Activated CD8-positive, alpha-beta memory T cell treated with anti-CD3 and anti-CD28 coated beads for 48 hours (primary cell): ENCODE results near the gene RAB44.

Experiments
- DNase-seq, 3 experiments: peaks; one replicate each; pipeline ENCODE4 v3.0.0-alpha.2; 2020; ENCODE audit warnings: low read depth in 2 of 3, low spot score in 2 of 3

RAB44 gene

DNA sequence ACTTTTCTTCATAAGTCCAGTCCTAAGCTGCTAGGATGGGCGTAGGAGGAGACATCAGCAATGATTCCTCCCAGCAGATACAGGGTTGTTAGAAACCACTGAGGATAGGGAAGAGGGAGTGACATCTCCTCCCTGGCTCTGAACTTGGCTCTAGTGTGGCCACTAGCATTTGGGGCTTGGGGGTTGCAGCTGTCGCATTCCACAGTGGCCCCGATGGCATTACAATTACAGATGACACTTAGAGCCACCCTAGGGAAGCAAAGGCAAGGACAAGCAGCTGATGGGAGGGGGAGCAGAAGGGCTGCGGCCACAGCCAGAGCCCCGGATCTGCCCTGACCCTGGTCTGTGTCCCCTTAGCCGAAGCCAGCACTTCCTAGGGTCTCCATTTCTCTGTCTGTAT, 28.6 kb upstream of the RAB44 start:
- no peak for DNase-seq

DNA sequence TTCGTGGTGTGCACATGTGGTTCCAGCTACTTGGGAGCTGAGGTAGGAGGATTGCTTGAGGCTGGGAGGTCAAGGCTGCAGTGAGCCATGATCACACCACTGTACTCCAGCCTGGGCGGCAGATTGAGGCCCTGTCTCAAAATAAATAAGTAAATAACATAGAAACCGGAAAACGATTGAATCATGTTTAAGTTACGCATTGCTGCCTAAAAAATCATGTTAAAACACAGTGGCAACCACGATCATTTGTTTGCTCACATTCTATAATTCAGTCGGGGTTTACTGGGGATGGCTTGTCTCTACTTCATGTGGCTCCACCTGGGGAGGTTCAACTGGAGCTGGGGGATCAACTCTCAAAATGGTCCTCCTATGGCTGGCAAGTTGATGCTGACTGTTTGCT, 27.4 kb upstream of the RAB44 start:
- no peak for DNase-seq

DNA sequence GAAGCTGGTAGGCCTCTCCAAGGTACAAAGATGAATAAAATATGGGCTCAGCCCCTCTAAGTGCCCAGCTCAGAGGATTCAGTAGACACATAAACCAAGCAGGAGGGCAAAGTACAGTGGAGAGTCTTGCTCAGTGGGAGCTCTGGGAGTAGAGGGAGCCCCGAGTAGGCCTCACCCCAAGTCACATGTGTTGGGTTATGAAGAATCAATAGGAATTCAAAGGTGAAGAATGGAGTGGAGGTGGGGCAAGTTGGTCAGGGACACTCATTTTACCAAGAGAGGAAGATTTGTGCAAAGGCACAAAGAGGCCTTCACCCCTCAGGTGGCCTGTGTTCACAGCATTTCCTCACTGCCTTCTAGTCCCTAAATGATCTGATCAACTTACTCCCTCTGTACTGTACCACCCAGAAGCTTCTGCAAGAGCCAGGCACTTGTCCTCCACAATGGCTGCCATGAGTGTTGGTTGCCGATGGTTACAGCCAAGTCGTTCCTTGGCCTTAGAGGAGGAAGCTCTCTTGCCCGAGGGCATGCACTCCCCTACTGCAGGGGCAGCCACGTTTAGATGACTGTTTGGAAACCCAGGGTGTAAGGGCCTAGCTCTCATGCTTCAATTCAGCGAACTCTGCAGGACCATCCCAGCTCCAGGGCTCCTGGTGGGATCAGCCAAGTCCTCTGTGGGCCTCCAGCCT, 25.8 kb upstream of the RAB44 start:
- no peak for DNase-seq

DNA sequence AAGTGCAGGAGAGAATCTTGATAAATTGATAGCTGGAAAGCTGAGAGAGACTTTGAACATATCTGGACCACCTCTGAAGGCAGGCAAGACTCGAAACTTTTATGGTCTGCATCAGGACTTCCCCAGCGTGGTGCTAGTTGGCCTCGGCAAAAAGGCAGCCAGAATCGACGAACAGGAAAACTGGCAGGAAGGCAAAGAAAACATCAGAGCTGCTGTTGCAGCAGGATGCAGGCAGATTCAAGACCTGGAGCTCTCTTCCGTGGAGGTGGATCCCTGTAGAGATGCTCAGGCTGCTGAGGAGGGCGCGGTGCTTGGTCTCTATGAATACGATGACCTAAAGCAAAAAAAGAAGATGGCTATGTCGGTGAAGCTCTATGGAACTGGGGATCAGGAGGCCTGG, 23.7 kb upstream of the RAB44 start:
- no peak for DNase-seq

DNA sequence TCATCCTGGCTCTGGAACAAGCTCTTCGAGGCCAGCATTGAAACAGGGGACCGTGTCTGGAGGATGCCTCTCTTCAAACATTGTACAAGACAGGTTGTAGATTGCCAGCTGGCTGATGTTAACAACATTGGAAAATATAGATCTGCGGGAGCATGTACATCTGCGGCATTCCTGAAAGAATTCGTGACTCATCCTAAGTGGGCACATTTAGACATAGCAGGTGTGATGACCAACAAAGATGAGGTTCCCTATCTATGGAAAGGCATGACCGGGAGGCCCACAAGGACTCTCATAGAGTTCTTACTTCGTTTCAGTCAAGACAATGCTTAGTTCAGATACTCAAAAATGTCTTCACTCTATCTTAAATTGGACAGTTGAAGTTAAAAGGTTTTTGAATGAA, 22.7 kb upstream of the RAB44 start:
- DNase-seq, result no peak

DNA sequence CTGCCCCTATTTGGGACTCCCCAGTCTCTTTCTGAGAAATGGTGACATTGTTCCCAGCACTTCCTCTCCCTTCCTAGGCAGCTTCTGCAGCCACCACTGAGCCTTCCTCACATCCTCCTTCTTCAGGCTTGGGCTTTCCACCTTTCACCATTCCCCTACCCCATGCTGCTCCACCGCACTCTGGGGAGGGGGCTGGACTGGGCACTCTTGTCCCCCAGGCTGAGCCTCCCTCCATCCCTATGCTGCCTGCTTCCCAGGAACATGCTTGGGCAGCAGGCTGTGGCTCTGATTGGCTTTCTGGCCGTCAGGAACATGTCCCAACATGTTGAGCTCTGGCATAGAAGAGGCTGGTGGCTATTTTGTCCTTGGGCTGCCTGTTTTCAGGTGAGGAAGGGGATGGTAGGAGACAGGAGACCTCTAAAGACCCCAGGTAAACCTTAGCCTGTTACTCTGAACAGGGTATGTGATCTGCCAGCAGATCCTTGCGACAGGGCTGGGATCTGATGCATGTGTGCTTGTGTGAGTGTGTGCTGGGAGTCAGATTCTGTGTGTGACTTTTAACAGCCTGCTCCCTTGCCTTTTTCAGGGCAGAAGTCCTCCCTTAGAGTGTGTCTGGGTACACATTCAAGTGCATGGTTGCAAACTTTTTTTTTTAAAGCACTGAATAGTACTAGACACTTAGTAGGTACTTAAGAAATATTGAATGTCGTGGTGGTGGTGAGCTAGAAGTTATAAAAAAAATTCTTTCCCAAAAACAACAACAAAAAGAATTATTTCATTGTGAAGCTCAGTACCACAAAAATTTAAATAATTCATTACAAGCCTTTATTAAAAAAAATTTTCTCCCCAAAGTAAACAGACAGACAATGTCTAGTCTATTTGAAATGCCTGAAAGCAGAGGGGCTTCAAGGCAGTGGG, 21.2 kb upstream of the RAB44 start:
- DNase-seq, result no peak

DNA sequence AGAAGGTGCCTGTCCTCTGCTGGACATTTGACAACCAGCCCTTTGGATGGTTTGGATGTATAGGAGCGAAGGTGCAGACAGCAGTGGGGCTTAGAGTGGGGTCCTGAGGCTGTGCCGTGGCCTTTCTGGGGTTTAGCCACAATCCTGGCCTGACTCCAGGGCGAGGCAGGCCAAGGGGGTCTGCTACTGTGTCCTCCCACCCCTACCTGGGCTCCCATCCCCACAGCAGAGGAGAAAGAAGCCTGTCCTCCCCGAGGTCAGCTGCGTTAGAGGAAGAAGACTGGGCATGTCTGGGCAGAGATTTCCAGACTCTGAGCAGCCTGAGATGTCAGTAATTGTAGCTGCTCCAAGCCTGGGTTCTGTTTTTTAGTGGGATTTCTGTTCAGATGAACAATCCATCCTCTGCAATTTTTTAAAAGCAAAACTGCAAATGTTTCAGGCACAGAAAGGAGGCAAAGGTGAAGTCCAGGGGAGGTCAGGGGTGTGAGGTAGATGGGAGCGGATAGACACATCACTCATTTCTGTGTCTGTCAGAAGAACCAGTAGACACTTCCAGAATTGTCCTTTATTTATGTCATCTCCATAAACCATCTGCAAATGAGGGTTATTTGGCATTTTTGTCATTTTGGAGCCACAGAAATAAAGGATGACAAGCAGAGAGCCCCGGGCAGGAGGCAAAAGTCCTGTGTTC, 20.4 kb upstream of the RAB44 start:
- no peak for DNase-seq

DNA sequence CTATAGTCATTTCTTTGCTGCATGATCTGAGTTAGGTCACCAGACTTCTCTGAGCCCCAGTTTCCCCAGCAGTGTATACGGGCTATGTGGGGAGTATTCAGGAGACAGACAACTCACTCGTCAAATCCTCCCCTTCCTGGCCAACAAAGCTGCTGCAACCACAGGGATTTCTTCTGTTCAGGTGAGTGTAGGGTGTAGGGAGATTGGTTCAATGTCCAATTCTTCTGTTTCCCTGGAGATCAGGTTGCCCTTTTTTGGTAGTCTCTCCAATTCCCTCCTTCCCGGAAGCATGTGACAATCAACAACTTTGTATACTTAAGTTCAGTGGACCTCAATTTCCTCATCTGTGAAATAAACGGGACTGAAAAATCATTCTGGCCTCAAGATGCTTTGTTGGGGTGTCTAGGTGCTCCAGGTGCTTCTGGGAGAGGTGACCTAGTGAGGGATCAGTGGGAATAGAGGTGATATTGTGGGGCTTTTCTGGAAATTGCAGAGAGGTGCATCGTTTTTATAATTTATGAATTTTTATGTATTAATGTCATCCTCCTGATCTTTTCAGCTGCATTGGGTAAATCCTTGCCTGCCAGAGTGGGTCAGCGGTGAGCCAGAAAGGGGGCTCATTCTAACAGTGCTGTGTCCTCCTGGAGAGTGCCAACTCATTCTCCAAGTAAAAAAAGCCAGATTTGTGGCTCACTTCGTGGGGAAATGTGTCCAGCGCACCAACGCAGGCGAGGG, 19.7 kb upstream of the RAB44 start:
- DNase-seq, result no peak

DNA sequence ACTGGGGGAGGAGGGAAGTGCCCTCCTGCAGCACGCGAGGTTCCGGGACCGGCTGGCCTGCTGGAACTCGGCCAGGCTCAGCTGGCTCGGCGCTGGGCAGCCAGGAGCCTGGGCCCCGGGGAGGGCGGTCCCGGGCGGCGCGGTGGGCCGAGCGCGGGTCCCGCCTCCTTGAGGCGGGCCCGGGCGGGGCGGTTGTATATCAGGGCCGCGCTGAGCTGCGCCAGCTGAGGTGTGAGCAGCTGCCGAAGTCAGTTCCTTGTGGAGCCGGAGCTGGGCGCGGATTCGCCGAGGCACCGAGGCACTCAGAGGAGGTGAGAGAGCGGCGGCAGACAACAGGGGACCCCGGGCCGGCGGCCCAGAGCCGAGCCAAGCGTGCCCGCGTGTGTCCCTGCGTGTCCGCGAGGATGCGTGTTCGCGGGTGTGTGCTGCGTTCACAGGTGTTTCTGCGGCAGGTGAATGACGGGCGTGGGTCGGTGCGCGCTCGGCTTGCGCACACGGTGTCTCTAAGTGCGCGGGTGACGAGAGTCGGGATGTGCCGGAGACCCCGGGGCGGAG, 19.1 kb upstream of the RAB44 start, which contains the start of gene CDKN1A:
Gene CDKN1A (plus strand): TSS at position 227 of the 555 bp plus-strand sequence. CDS start 5,388 bp downstream, outside the sequence.
- peak; percentile 40 to 52 (median 50) for DNase-seq

DNA sequence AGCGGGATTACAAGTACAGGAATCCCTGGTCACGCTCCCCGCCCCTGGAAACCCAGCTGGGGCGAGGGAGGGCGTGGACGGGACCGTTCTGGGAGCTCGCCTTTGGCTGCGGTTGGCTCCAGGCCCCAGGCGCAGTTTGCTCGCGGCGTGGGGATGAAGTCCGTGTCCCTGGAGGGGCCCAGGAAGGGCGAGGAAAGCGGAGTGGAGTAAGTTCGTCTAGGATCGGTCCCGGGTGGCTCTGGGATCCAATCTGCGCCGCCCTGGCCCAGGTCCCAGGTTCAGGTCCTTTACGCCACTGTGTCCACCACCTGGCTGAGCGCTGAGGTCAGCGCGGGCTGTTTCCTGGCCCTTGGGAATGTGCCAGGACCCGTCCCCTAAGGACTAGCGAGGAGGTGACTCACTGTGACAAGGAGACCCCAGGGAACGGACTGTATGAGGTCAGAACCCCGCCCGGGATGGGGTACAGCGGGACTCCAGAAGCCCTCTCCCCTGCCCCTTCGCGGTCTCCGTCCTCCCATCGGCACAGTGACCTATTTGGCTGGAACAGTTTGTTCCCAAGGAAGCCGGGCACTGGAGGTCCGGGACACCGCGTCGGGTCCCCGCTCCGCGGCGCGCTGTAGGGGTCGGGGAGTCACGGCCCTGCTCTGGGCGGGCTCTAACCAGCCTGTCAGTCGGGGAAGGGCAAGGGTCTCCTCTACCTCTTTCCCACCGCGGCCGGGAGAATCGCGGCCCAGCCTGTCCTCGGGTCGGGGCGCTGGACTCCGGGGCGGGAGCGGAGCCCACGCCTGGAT, 18.4 kb upstream of the RAB44 start:
- DNase-seq, result no peak

DNA sequence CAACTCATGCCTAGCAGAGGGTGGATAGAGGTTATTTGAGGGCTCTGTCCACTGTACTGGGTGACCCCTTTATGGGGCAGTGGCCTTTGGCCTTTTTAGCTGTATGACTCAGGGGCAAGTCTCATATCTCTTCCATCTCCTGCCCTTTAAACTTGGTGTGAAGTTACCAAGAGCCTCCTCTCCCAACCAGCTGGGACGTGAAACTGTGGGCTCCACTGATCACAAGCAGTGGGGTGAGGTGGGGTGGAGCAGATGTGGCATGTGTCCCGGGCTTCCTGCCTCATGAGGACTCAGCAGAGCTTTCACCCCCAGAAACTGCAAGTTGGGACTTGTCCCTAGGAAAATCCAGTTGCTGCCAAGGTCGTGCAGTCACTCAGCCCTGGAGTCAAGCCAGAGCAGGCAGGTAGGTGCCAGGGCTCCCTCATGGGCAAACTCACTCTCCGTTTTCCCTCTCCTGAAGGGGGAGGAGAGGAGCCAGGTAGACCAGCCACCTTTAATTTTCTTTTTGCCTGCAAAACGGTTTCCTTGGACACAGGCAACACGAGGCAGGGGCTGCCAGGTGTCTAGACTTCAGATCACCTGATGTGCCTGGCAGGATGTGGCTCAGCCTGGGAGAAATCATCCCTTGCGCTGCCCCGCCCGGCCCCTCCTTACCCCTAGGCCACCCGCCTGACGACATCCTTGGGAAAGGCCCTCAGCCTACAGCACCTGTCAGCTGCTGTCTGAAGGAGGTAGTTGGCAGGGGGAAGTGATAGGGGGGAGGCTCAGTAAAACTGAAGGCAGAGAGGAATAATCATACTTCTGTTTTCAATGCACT, 15.1 kb upstream of the RAB44 start:
- peak in 1 of 3 experiments; percentile 38 for DNase-seq

DNA sequence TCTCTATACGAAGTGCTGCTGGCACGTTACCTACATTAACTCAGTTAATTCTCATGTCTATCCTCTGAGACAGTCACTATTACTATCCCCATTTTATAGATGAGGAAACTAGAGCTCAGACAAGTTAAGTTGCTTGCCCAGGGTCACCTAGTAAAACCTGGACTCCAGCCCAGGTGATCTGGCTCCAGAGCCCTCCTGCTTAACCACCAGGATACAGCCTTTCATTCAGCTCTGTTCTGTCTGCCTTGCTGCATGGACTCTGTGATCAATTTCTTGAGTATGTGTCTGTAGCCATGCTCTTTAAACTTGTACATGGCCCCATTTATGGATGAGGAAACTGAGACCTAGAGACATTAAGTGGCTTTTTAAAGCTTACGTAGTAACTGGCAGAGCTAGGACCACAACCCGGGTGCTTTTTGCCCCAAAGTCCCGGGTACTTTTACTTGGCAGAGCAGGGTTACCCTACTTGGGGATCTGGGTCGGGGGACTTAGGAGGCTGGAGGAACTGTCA, 14.4 kb upstream of the RAB44 start:
- DNase-seq, result no peak

DNA sequence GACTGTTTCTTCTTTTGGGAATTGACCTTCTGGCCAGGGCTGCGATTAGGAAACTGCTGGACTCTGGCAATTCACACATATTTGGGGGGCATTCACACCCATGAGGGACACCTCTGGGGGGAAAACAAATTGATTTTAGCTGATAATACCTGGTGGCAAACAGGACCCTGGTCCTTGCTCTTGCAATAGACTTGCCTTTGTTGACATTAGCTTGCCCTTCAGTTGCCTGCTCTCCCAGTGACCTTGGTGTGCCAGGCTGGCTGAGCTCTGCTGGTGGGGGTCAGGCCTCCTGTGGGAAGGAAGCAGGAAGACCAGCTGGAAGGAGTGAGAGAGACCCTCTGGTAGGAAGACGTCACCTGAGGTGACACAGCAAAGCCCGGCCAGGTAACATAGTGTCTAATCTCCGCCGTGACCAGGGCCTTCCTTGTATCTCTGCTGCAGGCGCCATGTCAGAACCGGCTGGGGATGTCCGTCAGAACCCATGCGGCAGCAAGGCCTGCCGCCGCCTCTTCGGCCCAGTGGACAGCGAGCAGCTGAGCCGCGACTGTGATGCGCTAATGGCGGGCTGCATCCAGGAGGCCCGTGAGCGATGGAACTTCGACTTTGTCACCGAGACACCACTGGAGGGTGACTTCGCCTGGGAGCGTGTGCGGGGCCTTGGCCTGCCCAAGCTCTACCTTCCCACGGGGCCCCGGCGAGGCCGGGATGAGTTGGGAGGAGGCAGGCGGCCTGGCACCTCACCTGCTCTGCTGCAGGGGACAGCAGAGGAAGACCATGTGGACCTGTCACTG, 13.8 kb upstream of the RAB44 start:
- no peak for DNase-seq

DNA sequence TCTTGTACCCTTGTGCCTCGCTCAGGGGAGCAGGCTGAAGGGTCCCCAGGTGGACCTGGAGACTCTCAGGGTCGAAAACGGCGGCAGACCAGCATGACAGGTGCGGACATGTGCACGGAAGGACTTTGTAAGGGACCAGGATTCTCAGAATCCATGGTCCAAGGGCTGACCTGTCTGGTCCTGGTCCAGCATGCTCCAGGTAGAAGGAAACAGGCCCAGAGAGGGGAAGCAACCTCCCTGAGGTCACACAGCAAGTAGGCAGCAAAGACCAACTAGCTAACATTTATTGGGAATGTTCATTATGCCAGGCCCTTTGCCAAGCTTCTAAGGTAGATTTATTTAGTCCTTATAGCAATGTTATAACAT, 13.2 kb upstream of the RAB44 start:
- no peak for DNase-seq

DNA sequence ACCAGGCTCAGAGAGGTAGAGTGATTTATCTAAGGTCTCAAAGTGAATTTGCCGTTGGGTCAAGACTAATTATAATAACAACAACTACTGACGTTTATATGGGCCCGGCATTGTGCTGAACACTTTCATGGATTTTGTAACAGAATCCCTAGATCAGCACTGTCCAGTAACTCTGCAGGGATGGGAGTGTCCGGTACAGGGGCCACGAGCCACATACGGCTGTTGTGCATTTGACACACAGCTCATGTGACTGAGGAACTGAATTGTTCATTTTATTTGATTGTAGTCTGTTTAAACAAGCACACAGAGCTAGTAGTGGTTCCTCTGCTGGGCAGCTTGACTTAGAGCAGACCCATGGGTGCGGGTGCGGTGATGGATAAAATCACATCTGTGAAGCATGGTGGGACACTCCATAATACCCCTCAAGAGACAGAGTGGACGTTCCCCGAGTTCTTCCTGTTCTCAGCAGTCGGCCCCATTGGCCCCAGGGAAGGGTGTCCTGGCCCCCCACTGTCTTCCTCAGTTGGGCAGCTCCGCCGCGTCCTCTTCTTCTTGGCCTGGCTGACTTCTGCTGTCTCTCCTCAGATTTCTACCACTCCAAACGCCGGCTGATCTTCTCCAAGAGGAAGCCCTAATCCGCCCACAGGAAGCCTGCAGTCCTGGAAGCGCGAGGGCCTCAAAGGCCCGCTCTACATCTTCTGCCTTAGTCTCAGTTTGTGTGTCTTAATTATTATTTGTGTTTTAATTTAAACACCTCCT, 12.3 kb upstream of the RAB44 start:
- DNase-seq, result no peak

DNA sequence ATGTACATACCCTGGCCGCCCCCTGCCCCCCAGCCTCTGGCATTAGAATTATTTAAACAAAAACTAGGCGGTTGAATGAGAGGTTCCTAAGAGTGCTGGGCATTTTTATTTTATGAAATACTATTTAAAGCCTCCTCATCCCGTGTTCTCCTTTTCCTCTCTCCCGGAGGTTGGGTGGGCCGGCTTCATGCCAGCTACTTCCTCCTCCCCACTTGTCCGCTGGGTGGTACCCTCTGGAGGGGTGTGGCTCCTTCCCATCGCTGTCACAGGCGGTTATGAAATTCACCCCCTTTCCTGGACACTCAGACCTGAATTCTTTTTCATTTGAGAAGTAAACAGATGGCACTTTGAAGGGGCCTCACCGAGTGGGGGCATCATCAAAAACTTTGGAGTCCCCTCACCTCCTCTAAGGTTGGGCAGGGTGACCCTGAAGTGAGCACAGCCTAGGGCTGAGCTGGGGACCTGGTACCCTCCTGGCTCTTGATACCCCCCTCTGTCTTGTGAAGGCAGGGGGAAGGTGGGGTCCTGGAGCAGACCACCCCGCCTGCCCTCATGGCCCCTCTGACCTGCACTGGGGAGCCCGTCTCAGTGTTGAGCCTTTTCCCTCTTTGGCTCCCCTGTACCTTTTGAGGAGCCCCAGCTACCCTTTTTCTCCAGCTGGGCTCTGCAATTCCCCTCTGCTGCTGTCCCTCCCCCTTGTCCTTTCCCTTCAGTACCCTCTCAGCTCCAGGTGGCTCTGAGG, 11.5 kb upstream of the RAB44 start:
- no peak for DNase-seq
